GM18858 (cell line): Measurements from ENCODE around the gene PCNP.
A peak's percentile ranks its signal among the peaks of the same experiment; 100 is the strongest.
"Not testable (repeated sequence)": the region's sequence is repeated elsewhere in the genome, so short reads cannot be mapped to it uniquely, and the experiment has no call there.

Experiments
- ATAC-seq: cut with Tn5 transposase; IDR thresholded peaks from one replicate; pipeline ENCODE4 v1.9.1; 2021; ENCODE audit not compliant: unreplicated experiment

The PCNP gene, protein sequence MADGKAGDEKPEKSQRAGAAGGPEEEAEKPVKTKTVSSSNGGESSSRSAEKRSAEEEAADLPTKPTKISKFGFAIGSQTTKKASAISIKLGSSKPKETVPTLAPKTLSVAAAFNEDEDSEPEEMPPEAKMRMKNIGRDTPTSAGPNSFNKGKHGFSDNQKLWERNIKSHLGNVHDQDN

DNA sequence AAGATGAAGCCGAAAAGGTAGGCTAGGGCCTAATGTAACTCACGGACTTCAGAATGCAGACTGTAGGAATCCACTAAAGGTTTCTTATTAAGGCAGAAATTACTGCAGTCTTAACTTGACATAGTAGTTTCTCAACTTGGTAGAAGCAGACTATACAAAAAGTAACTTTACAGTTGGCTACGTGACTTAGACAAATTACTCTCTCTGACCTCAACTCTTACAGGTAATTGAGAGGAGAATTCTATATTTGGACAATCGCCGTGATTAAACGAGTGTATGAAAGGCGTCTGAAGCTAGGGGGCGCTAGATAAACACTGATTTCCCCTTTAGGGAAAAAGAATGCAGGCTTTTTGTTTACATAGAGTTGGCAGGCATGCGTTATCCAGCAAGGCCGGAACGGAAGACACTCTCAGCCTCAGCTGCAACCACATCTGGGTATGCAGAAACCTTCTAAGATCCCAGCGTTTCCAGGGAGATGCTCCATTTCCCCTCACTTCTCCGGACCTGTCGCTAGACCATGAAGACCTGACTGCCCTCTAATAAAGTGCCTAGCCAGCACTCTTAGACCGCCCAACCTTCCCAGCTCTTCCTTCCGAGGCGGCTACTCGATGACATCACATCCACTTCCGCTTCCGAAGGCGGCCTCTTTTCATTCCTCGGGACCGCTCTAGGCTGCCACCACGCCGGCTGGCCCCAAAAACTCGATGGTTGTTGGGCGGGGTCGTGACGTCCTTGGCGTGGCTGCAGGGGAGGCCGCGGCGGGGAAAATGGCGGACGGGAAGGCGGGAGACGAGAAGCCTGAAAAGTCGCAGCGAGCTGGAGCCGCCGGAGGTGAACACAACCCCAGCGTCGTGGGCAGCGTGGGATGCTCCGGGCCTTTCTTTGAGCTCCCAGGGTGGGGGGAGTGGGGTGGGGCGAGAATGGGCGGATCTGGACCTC is at the start of gene PCNP:
Gene PCNP, plus strand, starts transcription at position 732 of the 939 bp plus-strand sequence. Its CDS starts 36 bp downstream, at position 768.
- ATAC-seq: peak; percentile 67

DNA sequence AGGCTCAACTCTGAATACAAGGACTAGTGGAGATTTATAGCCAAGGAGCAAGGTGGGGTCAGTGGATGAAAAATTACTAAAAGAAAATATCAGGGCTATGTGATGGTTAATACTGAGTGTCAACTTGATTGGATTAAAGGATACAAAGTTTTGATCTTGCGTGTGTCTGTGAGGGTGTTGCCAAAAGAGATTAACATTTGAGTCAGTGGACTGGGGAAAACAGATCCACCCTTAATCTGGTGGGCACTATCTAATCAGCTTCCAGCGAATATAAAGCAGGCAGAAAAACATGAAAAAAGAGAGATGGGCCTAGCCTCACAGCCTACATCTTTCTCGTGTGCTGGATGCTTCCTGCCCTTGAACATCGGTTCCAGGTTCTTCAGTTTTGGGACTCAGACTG is 46.5 kb upstream of the PCNP start:
- ATAC-seq: no peak

DNA sequence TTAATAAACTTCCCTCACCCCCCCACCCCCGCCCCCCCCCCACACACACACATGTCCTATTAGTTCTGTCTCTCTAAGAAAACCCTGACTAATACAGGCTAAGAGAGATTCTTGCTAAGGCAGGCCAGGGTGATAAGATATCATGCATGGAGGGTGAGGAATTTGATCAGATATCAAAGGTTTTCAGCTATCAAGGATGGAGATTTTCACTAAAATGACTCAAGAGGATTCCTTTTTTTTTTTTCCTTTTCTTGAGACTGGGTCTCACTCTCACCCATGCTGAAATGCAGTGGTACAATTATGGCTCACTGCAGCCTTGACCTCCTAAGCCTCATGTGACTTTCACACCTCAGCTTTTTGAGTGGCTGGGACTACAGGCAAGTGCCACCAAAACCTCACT is 46.1 kb upstream of the PCNP start:
- ATAC-seq: no peak

DNA sequence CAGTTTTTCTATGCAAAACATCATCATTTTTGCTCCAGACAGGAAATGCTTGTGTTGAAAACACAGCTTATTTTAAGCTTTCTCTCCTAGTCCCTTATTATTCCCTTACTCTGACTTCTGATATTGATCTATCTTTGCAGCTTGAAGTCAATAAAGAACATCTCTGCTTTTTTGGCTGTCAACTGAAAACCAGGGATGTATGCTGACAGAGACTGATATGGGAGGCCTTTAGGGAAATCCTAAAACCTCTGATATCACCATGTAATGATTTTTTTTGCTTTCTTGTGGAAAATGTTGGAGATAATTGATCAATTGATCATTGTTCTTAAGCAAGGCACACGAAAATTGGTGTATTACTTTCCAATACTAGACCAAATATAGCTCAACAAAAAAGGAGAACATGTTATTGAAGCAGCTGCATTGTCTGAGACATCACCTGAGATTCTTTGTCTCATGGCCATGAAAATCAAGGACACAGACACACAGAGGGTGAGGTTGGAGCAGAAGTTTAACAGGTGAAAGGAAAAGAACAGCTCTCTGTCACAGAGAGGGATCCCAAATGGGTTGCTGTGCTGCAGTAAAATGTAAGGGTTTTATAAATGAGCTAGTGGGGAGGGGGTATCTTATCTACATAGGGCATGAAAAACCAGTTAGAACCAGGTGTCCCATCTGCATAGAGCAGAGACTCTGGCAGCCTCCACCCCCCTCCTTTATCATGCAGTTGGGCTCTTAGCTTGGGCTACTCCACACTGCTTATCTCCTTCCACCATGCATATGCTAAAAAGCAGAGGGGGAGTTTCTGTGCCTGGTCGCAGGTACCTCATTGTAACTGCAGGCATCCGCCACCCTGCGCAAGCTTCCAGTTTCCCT is 43.9 kb upstream of the PCNP start:
- ATAC-seq: no peak

DNA sequence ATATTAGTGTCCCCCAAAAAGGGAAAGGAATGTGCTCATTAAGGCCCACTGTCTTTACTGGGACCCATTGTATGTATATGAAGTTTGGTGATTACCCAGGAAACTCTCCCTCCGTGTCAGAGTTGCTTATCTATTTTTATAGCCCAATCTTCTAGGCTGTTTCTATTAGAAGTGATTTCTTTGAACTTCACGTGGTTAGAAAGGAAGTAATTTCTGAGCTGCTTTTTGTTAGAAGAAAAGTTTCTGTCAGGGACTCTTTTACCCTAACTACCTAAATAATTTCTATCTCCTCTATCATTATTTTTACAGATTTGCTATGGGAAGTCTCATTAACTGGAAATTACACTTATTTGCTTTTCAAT is 43.3 kb upstream of the PCNP start:
- ATAC-seq: no peak

DNA sequence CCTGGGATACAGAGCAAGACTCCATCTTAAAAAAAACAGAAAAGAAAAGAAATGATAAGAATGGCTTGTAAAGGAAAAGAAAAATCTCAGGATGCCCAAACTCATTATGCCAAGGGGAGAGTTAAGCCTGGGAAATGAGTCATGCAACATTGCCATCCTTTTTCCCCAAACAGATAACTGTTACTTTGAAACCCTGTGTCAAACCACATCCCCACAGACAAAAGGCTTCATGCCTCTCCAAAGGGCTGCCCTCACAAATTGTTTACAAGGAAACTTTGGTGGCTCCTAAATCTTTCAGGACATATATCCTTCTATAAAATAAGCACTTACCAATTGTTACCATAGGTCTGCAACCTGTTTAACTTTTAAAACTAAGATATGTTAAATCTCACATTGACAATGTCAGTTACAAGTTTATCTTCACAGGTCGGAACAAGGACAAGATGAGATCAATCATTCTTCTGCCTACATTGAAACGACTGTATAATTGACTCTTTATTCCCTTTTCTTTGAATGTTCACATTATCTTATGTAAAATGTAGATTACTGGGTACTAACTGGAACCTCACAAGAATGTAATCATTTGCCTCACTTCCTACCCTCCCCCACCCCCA is 42.4 kb upstream of the PCNP start:
- no peak for ATAC-seq

DNA sequence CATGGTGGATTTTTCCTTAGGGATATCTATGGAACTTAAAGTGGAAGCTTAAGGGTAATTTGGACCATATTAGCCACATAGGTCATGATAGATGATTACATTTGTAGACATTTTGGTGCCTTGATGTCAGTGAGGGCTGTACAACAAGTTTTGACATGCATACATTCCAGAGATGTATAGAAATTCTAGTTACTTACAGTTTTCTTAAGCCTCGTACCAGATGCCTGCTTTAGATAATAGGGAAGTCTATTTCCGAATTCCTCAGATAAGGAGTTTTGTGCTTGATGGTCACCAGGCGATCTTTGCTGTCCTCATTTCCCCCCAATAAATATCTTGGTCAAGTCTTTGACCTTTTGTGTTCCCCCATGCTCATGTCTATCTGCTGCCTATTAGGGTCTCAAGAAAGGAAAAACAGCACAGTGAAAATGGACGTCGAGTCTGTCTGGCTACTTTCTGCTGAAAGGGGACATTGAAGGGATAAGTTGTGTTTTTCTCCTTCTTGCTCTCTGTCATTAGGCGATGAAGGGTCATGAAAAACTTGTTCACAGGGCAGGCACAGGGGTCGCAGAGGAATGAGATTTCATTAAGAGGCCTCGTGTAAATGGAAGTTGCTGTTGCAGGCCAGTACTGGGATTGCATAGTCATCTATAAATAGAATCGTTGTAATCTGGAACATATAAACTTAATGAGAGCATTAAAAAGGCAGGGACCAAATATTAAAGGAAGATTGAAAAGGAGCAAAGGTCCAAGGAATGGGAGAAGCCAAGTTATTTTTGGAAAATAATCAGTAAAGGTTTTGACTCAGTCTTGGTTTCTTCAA is 41.0 kb upstream of the PCNP start:
- no peak for ATAC-seq

DNA sequence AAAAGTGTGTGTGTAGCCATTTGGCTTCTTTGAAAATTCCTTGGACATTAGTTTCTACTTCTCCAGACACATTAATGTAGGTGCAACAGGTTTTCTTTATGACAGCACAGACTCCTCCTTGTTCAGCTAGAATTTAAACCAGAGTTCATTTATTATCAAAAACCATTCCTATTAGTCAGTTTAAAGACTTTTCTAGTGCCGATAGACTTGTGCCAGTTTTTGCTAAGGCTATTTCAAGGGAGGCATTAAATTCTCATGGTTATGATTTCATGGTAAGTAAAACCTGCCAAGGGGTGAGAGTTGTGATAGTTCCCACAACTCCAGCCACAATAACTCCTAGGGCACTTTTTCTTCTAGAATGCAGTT is 40.4 kb upstream of the PCNP start:
- ATAC-seq: no peak

DNA sequence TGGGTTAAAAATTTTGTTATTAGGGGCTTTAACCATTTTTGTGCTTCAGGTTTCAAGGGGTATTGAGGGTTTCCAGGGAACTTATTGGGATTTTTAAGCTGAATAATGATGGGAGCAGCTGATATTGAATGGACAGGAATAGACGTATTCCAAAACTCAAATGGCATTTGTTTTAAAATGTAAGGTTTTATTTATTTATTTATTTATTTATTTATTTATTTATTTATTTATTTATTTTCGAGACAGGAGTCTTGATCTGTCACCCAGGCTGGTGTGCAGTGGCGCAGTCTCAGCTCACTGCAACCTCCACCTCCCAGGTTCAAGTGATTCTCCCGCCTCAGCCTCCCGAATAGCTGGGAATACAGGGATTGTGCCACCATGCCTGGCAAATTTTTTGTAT is 38.8 kb upstream of the PCNP start:
- ATAC-seq: no peak

DNA sequence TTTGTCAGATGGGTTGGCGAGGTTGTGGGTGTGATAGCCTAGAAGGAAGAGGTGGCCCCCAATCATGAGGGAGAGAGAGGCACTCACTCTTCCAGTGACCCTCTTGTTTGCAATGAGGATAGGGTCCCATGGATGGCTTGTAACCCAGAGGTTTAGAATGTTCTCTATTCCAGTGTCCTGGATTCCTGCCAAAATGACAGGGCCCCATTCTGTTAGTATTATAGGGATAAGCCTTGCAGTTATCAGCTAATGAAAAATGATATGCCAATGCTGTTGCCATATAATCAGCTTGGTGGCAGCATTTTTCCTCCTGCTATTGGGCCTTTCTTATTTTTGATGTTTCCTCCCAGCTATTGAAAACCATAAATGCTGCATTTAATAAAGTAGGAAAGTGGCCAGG is 37.7 kb upstream of the PCNP start:
- no peak for ATAC-seq

DNA sequence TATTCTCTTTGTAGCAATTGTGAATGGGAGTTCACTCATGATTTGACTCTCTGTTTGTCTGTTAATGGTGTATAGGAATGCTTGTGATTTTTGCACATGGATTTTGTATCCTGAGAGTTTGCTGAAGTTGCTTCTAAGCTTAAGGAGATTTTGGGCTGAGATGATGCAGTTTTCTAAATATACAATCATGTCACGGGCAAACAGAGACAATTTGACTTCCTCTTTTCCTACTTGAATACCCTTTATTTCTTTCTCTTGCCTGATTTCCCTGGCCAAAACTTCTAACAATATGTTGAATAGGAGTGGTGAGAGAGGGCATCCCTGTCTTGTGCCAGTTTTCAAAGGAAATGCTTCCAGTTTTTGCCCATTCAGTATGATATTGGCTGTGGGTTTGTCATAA is 37.0 kb upstream of the PCNP start:
- not testable (repeated sequence) for ATAC-seq

DNA sequence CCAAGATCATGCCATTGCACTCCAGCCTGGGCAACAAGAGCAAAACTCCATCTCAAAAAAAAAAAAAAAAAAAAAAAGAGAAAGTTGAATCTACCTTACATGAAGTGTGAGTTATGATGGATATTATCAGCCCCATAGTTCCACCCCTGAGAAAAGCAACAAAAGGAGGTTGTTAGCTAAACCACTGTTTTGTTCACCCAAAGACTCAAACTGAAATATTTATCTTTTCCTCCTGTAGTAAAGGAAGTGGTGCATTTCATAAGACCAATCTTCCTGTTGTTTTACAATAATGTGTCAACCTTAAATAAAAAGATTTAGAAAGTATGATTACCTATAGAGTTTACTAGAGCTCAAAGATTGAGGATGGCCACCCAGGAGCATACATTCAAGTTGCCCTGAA is 31.0 kb upstream of the PCNP start:
- ATAC-seq: no peak

DNA sequence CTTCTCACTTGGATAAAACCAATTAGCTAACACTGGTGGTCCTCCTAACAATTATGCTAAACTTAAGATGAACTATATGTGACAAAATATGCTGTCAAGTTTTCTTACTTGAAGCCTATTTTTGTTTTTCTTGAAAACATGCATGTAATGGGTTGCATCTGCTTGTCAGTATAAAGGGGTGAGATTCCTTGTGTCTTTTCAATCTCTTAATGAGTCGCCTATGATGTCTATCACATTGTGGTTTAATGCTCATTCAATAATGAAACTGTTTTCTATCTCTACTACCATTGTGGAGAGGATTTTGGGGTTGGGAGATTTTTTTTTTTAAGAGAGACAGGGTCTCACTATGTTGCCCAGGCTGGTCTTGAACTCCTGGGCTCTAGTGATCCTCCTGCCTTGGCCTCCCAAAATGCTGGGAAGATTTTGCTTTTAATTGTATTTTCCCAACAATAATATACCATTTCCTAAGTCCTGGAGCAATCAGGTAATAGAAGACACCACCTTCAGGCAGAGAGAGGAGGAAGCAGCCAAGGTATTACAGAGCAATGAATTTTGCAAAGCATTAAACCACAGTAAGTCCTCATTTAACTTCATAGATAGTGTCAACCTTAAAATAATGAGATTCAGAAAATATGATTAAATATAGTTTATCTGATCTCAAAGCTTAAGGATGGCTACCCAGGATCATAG is 29.7 kb upstream of the PCNP start:
- ATAC-seq: no peak

DNA sequence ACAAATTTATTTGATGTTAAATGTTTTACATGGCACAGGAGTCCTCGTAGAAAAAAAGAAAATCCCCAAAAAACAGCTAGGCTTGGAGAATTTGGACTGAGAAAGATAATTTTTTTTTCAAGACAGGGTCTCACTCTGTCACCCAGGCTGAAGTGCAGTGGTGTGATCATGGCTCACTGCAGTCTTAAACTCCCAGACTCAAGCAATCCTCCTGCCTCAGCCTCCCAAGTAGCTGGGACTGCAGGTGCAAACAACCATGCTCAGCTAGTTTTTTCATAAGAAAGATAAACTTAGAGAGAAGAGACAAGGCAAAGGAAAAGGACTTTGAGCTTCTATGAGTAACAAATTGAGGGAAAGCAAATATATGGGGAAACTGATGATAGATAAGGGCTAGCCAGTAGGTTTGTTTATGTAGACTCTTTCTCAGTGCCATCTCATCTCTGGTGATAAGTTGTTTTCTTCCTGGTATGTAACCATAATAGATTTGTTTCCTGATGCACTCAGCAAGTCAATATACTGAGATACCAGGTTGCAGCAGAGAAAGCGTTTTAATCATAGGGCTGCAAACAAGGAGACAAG is 25.4 kb upstream of the PCNP start:
- ATAC-seq: no peak

DNA sequence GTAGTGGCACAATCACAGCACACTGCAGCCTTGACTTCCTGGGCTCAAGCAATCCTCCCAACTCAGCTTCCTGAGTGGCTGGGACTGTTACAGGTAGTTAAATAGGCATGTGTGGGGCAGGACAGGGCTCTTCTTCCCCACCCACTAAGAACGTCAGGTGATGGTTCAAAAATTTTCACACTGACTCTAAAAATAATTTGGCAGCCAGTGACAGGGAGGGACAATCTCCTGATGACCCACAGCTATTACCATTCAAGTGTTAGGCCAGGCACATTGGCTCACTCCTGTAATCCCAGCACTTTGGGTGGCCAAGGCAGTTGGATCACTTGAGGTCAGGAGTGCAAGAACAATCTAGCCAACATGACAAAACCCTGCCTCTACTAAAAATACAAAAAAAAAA is 24.5 kb upstream of the PCNP start:
- no peak for ATAC-seq

DNA sequence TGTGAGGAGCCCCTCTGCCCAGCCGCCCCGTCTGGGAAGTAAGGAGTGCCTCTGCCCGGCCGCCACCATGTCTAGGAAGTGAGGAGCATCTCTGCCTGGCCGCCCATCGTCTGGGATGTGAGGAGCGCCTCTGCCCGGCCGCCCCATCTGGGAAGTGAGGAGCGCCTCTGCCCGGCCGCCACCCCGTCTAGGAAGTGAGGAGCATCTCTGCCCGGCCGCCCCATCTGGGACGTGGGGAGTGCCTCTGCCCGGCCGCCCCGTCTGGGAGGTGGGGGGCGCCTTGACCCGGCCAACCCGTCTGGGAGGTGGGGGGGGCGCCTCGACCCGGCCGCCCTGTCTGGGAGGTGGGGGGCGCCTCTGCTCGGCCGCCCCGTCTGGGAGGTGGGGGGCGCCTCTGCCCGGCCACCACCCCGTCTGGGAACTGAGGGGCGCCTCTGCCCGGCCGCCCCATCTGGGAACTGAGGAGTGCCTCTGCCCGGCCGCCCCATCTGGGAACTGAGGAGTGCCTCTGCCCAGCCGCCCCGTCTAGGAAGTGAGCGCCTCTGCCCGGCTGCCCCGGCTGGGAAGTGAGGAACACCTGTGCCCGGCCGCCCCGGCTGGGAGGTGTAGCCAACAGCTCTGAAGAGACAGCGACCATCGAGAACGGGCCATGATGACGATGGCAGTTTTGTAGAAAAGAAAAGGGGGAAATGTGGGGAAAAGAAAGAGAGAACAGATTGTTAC is 22.5 kb upstream of the PCNP start:
- not testable (repeated sequence) for ATAC-seq

DNA sequence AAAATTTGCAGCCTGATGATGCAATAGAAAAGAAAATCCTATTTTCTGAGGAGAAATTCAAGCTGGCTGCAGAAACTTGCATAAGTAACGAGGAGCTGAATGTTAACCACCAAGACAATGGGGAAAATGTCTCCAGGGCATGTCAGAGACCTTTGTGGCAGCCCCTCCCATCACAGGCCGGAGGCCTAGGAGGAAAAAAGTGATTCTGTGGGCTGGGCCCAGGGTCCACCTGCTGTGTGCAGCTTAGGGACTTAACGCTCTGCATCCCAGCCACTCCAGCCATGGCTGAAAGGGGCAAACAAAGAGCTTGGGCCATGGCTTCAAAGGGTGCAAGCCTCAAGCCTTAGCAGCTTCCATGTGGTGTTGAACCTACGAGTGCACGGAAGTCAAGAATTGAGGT is 20.6 kb upstream of the PCNP start:
- ATAC-seq: not testable (repeated sequence)

DNA sequence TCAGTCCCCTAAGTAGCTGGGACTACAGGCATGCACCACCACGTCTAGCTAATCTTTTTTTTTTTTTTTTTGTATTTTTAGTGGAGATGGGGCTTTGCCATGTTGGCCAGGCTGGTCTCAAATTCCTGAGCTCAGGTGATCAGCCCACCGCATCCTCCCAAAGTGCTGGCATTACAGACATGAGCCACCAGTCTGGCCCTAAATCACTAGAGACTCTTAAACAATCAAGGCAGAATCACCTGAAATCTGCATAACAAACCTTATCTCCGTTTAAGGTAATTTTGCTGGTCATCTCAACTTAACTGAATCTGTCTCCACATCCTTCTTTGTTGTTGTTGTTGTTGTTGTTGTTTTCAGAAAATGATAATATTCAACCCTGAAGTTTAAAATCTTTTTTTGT is 17.9 kb upstream of the PCNP start:
- ATAC-seq: no peak
